BJ (cell line): Measurements from ENCODE around the gene HPRT1. TPM values are rescaled to one million over a fixed set of nuclear protein-coding genes. Genes with fewer than 3 reads are reported as not detected.

Source experiments
- CTCF ChIA-PET: fragments of 350-600 bp; formaldehyde crosslinking; extraction: SDS; loops from one replicate; lab custom pipeline; 2021; ENCODE audit warnings: antibody characterized with exemption, inconsistent platforms; lab: Yijun Ruan, JAX
- POLR2A ChIA-PET: fragments of 300-600 bp; sonication (Branson Sonifier 250); formaldehyde crosslinking; extraction: SDS; loops from one replicate; lab custom pipeline; 2021; ENCODE audit warnings: antibody characterized with exemption; lab: Charles Lee
- DNase-seq: peaks from one replicate; pipeline ENCODE4 v3.0.0-alpha.2; 2011; ENCODE audit warnings: low read depth
- H3K27me3 ChIP-seq: 2 replicates; pipeline ENCODE4 v1.6.0; 2011; ENCODE audit warnings: low read length; ENCODE audit not compliant: control insufficient read depth, insufficient read depth
- H3K36me3 ChIP-seq: 2 replicates; pipeline ENCODE4 v1.5.1; 2011; ENCODE audit warnings: low read length; ENCODE audit not compliant: control insufficient read depth, insufficient read depth
- H3K4me3 ChIP-seq: 2 replicates; pipeline ENCODE4 v1.5.1; 2011; ENCODE audit warnings: low read depth, mild to moderate bottlenecking, control low read depth, low read length
- polyA plus RNA-seq: library from polyadenylated mRNA; depleted of rRNA; stranded (reverse); fragments of >200 nt; gene quantifications from 2 replicates; pipeline ENCODE4 v1.2.3, GENCODE V29; 2011
- TF ChIP-seq, protein P1 (sequence below): IDR thresholded peaks from 2 replicates; pipeline ENCODE4 v1.5.1; 2011; ENCODE audit warnings: low read depth, mild to moderate bottlenecking, control low read depth, inconsistent platforms, low read length, moderate library complexity; ENCODE audit not compliant: insufficient read depth

Gene HPRT1
- polyA plus RNA-seq, 1 experiment: 8.8 TPM

DNA sequence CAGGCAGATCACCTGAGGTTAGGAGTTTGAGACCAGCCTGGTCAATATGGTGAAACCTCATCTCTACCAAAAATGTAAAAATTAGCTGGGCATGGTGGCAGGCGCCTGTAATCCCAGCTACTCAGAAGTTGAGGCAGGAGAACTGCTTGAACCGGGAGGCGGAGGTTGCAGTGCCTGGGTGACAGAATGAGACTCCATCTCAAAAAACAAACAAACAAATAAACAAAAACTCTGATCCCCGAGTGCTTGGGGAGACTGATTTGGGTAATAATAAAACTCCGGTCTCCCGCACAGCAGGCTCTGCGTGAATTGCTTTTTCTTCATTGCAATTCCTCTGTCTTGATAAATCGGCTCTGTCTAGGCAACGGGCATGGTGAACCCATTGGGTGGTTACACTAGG lies 73.4 kb downstream of the HPRT1 start:
- TF ChIP-seq, protein P1, sequence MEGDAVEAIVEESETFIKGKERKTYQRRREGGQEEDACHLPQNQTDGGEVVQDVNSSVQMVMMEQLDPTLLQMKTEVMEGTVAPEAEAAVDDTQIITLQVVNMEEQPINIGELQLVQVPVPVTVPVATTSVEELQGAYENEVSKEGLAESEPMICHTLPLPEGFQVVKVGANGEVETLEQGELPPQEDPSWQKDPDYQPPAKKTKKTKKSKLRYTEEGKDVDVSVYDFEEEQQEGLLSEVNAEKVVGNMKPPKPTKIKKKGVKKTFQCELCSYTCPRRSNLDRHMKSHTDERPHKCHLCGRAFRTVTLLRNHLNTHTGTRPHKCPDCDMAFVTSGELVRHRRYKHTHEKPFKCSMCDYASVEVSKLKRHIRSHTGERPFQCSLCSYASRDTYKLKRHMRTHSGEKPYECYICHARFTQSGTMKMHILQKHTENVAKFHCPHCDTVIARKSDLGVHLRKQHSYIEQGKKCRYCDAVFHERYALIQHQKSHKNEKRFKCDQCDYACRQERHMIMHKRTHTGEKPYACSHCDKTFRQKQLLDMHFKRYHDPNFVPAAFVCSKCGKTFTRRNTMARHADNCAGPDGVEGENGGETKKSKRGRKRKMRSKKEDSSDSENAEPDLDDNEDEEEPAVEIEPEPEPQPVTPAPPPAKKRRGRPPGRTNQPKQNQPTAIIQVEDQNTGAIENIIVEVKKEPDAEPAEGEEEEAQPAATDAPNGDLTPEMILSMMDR: no peak
- Histone ChIP-seq H3K36me3 (no peaks in the 10 kb centered on the region), H3K4me3 (no peak overlapping the region), H3K27me3 (no peaks in the 10 kb centered on the region)
- CTCF ChIA-PET: no interaction called here
- POLR2A ChIA-PET: no interaction called here
- DNase-seq: no peak

DNA sequence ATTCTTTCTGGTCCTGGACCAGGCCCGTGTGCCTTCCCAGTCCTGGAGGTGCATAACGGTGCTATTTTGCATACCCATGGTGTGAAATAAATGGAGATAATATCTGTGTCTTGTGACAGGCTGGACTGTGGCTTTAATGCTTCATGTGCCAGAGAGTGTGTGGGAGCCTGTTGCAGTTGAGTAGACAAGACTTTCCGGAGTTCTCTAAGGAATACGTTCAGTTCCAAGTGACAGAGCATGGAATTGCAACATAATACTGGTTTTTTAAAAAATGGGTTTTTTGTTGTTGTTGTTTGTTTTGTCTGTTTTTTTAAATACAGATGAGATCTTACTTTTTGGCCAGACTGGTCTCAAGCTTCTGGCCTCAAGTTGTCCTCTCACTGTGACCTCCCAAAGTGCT lies 74.0 kb downstream of the HPRT1 start:
- Histone ChIP-seq H3K4me3 (no peak overlapping the region), H3K27me3 (no peaks in the 10 kb centered on the region), H3K36me3 (no peaks in the 10 kb centered on the region)
- ChIA-PET CTCF (no interaction called here), POLR2A (no interaction called here)
- TF ChIP-seq, protein P1: no peak
- DNase-seq: no peak

DNA sequence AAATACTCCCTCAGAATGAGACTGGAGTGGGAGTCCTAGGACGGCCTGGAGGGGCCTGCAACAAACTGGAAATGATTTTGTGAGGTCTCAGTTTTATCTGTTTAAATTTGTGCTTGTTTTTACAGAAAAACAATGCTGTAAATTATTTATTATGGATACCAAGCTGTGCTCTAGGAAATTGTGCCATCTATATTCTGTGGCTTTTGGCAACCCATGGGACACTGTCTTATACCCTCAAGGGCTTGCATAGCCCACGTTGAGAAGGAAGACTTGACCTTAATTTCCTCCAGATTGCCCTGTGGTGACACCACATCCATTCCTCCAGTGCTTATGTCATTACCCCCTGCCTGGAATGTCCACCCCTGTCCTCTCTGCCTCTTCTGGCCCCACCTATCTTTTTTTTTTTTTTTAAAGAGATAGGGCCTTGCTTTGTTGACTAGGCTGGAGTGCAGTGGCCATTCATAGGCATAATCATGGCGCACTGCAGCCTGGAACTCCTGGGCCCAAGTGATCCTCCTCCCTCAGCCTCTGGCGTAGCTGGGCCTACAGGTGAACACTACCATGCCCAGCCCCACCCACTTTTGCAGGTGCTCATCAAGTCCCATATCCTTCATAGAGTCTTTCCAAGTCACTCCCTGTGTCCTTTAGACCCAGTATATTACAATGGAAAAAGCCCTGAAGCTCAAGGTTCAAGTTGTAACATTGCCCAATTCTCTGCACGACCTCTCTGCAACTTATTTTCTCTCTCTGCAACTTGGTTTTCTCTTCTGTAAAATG lies 77.4 kb downstream of the HPRT1 start:
- CTCF ChIA-PET: no interaction called here
- DNase-seq: peak; percentile 59

DNA sequence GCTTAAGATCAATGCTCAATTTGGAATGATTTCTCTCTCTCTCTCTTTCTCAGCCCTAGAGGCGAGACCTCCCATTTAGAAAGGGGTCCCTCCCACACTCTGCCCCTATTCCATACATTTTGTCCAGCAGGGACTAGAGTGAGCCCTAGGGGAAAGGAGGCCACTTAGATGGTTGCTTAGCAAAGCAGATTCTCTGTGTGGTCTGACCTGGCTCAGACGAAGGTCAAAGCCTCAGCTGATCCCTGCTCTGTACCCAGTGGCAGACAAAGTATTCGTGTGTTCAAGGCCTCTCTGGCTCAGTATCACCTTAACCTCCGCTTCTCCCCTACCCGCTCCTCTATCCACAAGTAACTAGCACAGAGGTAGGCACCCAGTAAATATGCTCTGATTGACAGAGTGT lies 78.4 kb downstream of the HPRT1 start:
- POLR2A ChIA-PET: no interaction called here
- DNase-seq: no peak

More for the DNA sequence above, 77.4 kb downstream of the HPRT1 start:
- no peaks in the 10 kb centered on the region for H3K36me3 ChIP-seq
- no peaks in the 10 kb centered on the region for H3K27me3 ChIP-seq
- TF ChIP-seq, protein P1: no peak
- POLR2A ChIA-PET: no interaction called here
- H3K4me3 ChIP-seq: no peak overlapping the region

DNA sequence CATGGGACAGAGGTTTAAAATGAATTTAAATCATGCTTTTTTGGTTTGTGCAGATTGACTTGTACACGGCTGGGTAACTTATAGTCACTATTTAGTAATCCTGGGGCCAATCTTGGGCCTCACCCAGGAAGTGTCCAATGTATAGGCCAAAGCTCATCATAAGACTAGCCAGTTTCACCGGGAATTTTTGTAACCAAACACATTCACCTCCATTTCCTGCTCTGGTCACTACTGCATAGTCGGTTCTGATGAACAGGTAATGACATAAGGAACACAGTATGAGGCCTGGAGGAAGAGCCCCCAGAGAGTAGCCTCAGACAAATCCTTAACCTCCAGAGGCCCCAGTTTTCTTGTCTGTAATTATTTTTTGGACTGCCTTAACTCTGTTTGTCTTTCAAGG lies 81.9 kb downstream of the HPRT1 start:
- H3K4me3 ChIP-seq: no peak overlapping the region
- TF ChIP-seq, protein P1: no peak
- H3K27me3 ChIP-seq: no peaks in the 10 kb centered on the region
- DNase-seq: no peak
- H3K36me3 ChIP-seq: peaks cover 2% of the 10 kb centered on the region; the same call in 1 of the 2 replicates
- ChIA-PET CTCF (no interaction called here), POLR2A (no interaction called here)

More for the DNA sequence above, 78.4 kb downstream of the HPRT1 start:
- CTCF ChIA-PET: no interaction called here
- no peak overlapping the region for H3K4me3 ChIP-seq
- H3K36me3 ChIP-seq: no peaks in the 10 kb centered on the region
- H3K27me3 ChIP-seq: no peaks in the 10 kb centered on the region
- TF ChIP-seq, protein P1: no peak
